HL-60 (cell line): ENCODE data around the gene SH3BP1.

Experiments
- DNase-seq, 2 experiments: peaks; one replicate each; pipeline ENCODE4 v3.0.0-alpha.2; 2010 to 2020; ENCODE audit warnings: low read depth in 1 of 2, low spot score in 1 of 2
- H3K27ac ChIP-seq: fragments of 250-450 bp; sonication (Bioruptor Pico); replicated peaks from 2 replicates; pipeline ENCODE4 v1.5.1; 2020; ENCODE audit warnings: mild to moderate bottlenecking, moderate library complexity
- H3K27me3 ChIP-seq: fragments of 250-450 bp; sonication (Bioruptor Pico); 2 replicates; pipeline ENCODE4 v1.5.1; 2021; ENCODE audit warnings: mild to moderate bottlenecking, moderate library complexity; ENCODE audit not compliant: insufficient read depth, poor library complexity, severe bottlenecking
- H3K4me3 ChIP-seq: replicated peaks from 2 replicates; pipeline ENCODE4 v1.5.1; 2011; ENCODE audit warnings: mild to moderate bottlenecking, control low read depth, low read length; ENCODE audit not compliant: insufficient read depth
- CTCF ChIP-seq: IDR thresholded peaks from one replicate; pipeline ENCODE4 v1.5.1; 2011; ENCODE audit warnings: low read length, control low read depth, inconsistent platforms; ENCODE audit not compliant: insufficient read depth
- GABPA ChIP-seq: IDR thresholded peaks from 2 replicates; pipeline ENCODE4 v1.6.1; 2012; ENCODE audit warnings: low read depth
- POLR2AphosphoS5 ChIP-seq: IDR thresholded peaks from 2 replicates; pipeline ENCODE4 v1.6.1; 2012; ENCODE audit warnings: low read depth
- SPI1 ChIP-seq: IDR thresholded peaks from 2 replicates; pipeline ENCODE4 v1.6.1; 2012; ENCODE audit warnings: low read depth, mild to moderate bottlenecking, borderline replicate concordance
- TF ChIP-seq, protein P1 (sequence below): IDR thresholded peaks from 2 replicates; pipeline ENCODE4 v1.6.1; 2012; ENCODE audit warnings: low read depth; ENCODE audit not compliant: insufficient replicate concordance

Gene SH3BP1

DNA sequence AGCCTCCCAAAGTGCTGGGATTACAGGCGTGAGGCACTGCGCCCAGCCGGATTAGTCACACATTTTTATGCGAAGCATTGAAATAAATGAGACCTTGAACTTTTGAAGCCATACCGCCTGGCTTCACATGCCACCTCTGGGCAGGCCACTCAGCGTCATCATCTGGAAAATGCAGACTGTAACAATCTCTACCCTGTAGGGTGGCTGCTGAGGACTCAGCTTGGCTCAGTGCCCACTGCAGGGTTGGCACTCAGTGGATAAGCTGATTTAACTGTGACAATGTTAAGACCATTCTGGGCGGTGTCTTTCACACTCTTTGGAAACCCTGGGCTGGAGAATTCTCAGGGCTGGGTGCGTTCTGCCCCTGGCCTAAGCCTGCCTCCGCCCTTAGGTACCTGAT, 8.5 kb downstream of the SH3BP1 start:
- Histone ChIP-seq H3K27me3 (no peaks in the 10 kb centered on the region), H3K4me3 (no peak overlapping the region), H3K27ac (no peak overlapping the region)
- TF ChIP-seq POLR2AphosphoS5 (no peak), GABPA (no peak), CTCF (no peak), SPI1 (no peak)
- TF ChIP-seq, protein P1, sequence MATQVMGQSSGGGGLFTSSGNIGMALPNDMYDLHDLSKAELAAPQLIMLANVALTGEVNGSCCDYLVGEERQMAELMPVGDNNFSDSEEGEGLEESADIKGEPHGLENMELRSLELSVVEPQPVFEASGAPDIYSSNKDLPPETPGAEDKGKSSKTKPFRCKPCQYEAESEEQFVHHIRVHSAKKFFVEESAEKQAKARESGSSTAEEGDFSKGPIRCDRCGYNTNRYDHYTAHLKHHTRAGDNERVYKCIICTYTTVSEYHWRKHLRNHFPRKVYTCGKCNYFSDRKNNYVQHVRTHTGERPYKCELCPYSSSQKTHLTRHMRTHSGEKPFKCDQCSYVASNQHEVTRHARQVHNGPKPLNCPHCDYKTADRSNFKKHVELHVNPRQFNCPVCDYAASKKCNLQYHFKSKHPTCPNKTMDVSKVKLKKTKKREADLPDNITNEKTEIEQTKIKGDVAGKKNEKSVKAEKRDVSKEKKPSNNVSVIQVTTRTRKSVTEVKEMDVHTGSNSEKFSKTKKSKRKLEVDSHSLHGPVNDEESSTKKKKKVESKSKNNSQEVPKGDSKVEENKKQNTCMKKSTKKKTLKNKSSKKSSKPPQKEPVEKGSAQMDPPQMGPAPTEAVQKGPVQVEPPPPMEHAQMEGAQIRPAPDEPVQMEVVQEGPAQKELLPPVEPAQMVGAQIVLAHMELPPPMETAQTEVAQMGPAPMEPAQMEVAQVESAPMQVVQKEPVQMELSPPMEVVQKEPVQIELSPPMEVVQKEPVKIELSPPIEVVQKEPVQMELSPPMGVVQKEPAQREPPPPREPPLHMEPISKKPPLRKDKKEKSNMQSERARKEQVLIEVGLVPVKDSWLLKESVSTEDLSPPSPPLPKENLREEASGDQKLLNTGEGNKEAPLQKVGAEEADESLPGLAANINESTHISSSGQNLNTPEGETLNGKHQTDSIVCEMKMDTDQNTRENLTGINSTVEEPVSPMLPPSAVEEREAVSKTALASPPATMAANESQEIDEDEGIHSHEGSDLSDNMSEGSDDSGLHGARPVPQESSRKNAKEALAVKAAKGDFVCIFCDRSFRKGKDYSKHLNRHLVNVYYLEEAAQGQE: no peak
- DNase-seq: no peak

DNA sequence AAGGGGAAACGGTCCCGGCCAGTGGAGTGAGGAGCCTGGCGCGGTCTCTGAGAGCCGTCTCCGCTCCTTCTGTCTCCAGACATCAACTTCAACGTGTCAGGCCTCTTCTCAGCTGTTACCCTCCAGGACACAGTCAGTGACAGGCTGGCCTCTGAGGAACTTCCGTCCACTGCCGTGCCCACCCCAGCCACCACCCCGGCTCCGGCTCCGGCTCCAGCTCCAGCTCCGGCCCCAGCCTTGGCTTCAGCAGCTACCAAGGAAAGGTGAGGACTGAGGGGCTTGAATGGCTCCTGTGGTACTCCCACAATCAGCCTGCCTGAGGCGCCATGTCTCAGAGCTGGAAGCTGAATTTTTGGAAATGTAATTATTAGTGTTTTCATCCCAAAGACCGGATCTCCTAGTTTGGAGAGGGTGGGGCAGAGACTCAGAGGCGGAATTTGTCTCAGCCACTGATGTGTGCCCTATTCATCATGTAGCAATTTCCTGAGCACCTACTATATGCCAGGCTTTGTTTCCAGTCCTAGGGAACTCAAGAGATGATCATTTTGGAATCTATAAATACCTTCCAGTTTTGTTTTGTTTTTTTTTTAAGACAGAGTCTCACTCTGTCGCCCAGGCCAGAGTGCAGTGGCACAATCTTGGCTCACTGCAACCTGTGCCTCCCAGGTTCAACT, 11.1 kb downstream of the SH3BP1 start:
- H3K4me3 ChIP-seq: no peak overlapping the region
- no peaks in the 10 kb centered on the region for H3K27me3 ChIP-seq
- H3K27ac ChIP-seq: no peak overlapping the region
- no peak for DNase-seq
- TF ChIP-seq GABPA (no peak), SPI1 (no peak), POLR2AphosphoS5 (no peak), CTCF (no peak)
- TF ChIP-seq, protein P1: no peak

DNA sequence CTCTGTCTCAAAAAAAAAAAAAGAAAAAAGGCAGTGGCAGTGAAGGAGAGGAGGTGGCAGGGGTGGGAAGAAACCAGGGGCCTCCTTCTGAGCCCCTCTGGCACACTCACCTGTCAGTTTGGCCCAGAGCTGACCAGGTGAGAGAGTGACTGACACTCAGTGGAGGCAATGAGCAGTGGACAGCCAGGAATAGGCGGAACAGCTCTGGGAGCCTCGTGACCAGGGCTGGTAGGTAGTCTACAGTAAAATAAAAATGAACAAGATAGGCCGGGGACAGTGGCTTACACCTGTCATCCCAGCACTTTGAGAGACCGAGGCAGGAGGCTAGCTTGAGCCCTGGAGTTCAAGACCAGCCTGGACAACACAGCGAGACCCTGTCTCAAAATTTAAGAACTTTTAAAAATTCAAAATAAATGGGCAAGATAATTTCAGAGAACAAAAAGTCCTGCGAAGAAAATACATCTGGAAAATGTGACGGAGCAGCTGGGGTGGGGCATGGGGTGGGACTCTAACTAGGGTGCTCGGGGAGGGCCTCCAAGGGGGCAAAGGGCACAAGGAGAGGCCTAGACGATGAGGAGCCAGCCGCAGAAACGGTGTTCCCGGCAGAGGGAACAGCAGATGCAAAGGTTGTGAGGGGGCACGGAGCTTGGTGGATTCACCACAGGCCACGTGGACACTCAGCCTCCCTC, 15.2 kb downstream of the SH3BP1 start:
- no peak for DNase-seq
- TF ChIP-seq CTCF (no peak), GABPA (no peak)
- TF ChIP-seq, protein P1: no peak

More for the DNA sequence above, 15.2 kb downstream of the SH3BP1 start:
- no peaks in the 10 kb centered on the region for H3K27me3 ChIP-seq
- no peak overlapping the region for H3K4me3 ChIP-seq
- no peak overlapping the region for H3K27ac ChIP-seq
